Dermis microvascular lymphatic vessel endothelial cell (primary cell): ENCODE results near the gene ATP6V0D1. TPM values are rescaled to one million over a fixed set of nuclear protein-coding genes. Genes with fewer than 3 reads are reported as not detected.

Source experiments
- DNase-seq, 2 donors: peaks; one replicate each; pipeline versions ENCODE4 v3.0.0 to v3.0.0-alpha.2; 2010; ENCODE audit warnings: low read depth in 2 of 2
- total RNA-seq: library from RNA; depleted of rRNA; stranded (reverse); fragments of >200 nt; gene quantifications from 2 replicates; pipeline ENCODE4 v1.2.1, GENCODE V29; 2014

ATP6V0D1 gene
- total RNA-seq, 1 donor from 2014 or later: 86.7 TPM

DNA sequence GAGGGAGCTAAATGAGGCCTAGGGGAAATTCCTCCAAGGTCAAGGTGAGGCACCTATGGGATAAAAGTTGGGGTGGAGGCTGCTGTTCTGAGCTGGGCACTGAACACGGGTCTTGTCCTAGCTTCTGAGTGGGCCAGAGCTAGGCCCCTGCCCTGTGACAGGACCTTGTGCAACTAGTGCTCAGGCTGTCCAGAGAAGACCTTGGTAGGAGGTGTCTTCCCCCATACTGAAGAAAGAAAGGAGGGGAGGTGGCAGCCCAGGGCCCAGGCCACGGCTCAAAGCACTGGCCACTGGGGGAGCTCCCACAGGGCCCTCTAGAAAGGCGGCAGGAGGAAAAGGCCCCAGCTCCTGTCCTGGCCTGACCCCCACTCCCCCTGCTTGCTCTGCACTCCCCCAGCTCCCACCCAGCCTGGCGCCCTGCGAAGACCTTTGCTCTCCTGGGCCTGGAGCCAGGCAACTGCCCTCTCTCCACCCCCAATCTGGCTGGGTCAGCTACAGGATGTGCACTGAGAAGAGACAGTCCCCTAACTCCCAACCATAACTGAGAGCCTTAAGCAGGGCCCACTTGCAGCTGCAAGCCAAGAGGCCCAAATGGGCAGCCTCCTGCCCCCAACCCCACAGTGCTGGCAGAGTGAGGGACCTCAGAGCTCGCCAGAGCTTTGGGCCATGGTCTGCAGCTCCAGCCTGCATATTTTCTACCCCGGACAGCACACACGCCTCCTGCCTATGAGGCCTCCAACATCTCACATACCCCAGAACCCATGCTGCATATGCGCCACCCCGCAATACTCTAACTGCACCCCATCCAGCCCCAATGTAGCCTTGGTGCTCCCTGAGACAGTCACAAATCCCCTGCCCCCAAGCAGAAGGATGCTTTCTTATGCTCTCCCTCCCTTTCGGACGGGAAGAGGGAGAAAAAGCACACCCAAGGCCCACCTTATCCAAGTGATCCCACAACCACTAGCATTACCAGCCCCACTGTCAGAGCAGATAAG lies 34.7 kb downstream of the ATP6V0D1 start:
- DNase-seq: no peak

DNA sequence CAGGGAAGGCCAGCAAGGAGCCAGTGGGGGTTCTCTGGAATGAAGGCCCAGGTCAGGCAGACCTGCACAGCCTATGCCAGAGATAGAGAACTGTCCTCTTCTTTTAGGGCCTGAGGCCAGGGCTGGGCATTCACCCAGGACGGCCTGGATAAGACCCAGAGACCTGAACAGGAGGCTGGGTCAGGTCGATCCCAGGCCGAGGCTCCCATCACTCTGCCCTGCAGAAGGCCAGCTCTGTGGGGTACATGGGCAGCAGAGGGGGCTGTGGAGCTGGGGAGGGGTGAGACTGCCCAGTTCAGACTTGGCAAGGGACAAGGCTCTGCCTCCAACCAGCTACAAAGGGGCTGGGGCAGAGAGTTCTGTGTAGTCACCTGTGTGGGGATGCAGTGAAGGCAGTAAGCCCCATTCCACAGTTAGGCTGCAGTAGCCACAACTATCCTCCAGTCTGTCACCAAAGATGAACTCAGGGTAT lies 35.5 kb downstream of the ATP6V0D1 start:
- no peak for DNase-seq

DNA sequence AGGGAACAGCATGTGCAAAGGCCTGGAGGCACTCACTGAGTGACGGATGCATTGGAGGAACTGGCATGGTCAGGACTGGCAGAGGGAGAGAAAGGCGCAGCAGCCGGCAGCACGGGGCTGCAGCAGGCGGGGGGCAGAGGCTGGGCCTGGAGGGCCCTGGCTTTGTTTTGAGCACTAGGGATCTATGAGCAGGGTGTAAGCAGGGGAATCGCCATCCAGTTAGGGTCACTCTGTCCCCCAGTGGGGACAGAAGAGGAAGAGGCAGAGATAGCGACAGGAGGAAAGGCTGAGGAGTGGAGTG lies 35.9 kb downstream of the ATP6V0D1 start:
- no peak for DNase-seq

DNA sequence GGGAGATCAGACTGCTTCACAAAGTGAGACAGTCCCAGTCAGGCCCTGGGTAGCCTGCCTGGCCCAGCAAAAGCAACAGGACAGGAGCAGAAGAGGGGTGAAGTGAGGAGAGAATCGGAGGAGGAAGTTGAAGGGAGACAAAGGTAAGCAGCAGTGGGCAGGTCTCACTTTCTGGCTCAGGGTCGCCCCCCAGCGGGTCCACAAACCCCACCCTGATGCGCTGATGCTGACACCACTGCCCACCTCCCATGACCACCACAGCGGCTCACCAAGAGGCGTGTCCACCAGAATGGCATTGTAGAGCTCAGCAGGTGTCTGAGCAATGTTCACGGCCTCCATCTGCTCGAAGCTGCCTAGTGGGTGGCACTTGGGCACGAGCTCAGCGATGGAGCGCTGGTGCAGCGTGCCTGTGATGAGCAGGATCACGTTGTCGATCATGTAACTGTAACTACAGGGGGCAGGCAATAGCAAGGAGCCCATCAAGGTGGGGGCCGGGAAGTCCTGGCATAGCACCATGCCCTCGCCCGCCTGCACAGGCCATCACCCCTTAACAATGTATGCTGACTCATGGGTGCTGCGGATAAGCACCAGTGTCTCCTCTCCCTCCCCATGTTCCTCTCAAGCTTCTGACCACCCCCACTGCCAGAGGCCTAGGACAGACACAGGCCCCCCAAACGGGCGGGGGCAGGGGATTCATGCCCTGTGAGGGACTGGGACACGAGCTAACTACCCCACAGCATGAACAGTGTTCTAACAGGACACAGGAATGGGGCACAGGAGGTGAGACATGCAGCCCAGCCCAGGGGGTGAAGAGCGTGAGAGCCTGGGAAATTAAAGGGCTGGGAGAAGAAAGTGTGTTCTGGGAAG lies 36.5 kb downstream of the ATP6V0D1 start:
- DNase-seq: no peak

GRCh38 chr16:67443265-67443664 lies 37.7 kb downstream of the ATP6V0D1 start:
- no peak for DNase-seq

DNA sequence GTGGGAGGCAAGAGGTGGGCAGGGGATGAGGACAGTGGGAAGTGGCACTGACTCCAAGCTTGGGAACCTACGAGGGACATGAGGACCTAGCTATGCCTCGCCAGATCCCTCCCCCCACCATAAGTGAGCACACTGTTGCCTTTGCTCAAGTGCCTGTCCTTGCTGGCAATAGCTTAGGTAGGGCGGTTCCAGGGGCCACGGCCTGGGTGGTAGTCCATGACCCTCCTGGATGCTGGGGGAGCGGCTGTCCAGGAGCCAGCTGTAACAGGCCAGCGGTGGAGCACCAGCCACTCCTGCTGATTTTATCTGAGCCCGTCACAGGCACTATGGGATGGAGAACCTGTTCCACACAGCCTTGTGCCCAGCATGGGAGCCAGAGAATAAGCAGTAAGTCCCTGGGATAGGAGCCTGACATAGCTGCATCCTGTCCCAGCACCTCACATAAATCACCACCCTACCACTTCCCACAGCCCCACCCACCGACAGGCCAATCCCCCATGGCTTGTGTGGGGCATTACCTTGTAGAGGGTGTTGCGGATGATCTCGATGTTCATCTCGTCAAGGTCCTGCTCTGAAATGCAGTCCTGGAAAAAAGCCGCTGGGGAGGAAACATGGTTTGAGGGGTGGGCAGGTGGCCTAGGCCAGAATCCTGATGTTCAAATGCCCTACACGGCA lies 38.2 kb downstream of the ATP6V0D1 start:
- DNase-seq: no peak

GRCh38 chr16:67441907-67442306 lies 39.0 kb downstream of the ATP6V0D1 start:
- DNase-seq: no peak

DNA sequence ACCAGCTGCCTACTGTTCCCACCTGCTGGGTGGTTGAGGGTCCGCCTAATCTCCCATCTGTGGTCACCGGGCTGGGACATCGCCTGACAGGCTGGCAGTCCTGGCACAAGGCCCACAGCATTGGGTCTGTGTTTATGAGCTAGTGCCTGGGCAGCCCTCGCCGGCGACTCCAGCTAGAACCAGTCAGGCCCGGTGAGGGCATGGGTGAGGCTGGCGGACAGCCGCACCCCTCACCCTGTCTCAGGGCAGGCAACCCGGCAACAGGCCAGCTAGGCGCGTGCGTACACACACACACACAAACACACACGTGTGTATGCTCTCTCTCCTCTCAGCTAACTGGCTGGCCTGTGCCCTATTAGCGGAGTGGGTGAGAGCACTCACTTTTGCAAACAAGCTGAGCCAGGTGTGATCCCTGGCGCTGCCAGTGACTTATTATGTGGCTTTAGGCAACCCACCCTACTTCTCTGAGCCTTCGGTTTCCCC lies 39.6 kb downstream of the ATP6V0D1 start:
- no peak for DNase-seq

DNA sequence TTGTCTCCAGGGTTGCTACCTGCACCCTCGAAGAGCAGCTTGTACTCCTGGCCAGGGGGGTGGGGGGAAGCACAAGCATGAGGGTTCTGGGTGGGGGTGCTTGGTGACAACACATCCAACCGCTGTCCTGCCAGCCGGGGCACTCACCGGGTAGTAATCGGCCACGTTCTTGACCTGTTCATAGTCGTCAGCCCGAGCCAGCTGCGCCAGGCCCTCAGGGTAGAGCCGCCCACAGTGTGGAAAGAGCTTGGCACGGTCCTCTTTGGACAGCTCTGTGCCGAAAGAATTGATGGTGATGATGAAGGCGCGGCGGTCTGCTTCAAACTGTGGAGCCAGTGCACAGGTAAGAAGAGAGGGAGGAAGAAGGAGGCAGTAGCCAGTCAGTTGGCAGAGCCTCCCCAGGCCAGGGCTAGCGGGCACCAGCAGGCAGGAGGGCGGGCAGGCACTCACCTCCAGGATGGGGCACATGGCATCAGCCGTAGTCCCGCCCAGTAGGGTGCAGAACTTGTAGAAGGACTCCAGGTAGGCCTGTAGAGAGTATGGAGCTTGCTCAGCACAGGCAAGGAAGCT lies 42.0 kb downstream of the ATP6V0D1 start:
- DNase-seq: no peak

DNA sequence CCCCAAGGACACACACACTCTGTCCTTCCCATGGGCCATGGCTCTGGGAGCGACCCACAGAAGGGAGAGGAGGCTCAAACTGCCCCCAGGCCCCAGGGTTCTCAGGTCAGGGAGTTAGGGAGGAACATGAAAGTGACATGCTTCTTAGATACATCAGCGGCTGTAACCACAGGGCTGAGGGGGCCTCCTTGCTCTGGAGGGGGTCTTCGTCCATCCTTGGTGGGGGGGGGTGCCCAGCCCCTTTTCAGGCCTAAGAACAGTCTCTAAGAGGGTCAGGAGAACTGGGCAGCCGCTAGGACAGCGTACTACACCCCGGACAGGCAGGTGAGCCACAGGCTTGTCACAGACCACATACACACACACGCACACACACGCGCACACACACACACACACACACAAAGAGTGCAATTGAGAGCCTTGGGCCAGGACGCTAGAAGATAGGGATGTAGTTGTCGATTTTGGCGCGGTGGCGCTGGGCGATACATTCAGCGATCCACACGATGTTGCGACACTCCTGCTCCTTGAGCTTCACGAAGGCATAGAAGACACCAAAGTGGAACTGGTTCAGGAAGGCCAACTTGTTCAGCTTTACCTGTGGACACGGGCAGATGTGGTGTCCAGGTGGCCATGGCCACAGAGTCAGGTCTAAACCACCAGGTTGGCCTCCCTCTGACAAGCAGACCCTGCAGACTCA lies 42.7 kb downstream of the ATP6V0D1 start:
- DNase-seq: no peak

DNA sequence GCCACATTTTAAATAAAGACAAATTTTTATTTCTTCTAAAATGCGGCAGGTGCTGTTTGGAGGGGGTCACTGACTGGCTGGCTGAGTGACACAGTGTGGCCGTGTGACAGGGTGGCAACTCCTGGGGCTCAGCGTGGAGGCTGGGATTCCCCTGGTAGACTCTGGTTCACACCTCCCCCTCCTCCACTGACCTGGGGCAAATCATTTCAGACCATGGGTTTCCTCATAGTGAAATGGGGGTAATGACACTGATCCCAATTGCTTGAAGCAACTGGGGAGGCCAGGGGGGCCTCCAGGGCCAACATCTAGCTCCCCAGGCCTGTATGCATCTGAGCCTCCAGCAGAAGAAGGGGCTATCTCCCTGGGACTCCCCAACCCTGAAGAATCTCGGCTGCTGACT lies 43.4 kb downstream of the ATP6V0D1 start:
- no peak for DNase-seq

GRCh38 chr16:67436640-67437193 lies 44.2 kb downstream of the ATP6V0D1 start:
- no peak for DNase-seq

- no peak for DNase-seq
Measured at GRCh38 chr16:67435758-67436164, 45.2 kb downstream of the ATP6V0D1 start.

- DNase-seq: no peak
Measured at GRCh38 chr16:67433131-67433719, 47.7 kb downstream of the ATP6V0D1 start.

DNA sequence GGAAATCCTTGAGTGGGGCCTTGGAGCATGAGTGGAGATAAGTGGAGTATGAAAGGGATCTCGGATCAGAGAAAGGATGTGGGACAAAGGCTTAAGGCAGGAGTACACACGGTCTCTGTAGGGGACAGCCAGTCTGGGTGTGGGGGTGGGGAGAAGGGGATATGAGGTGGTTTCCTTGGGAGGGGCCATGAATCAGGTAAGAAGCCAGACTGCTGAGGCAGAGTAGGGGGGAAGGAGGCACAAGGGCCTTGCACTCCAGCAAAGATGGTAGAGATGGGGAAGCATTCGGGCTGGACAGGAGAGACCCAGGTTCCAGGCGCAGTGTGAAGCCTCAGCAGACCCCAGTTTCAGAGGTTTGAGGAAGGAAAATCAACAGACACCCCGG lies 48.5 kb downstream of the ATP6V0D1 start:
- no peak for DNase-seq

DNA sequence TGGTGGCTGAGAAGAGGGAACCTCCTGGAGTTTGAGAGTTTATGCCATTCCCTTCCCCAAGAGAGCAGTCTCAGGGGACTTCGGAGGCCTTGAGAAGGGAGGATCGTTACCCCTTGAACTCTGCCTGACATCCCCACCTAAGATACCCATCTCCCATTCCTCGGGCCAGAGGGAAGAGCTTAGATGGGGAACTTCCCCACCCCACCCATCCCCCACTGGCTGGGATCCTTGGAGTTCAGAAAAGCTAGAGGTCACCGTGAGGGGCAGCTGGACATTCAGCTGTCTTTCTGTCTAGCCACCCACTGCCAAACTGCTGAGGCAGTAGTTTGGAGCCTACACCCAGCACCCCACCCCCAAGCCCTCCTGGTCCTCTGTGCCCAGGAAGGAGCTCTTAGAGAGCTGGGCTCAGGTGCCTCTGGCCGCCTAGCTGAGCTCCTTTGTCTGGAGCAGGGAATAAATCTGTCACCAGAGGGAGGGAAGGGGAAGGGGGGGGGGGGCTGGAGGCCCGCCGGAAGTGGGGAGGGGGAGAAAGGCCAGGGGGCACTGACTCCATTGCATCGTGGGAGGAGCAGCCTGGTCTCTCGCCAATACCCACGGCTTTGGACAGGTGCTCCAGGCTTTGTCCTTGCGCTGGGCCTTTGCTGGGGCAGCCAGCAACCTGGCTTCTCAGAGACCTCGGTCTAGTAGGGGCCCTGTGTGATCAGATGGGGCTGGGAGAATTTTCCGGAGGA lies 49.0 kb downstream of the ATP6V0D1 start:
- no peak for DNase-seq

DNA sequence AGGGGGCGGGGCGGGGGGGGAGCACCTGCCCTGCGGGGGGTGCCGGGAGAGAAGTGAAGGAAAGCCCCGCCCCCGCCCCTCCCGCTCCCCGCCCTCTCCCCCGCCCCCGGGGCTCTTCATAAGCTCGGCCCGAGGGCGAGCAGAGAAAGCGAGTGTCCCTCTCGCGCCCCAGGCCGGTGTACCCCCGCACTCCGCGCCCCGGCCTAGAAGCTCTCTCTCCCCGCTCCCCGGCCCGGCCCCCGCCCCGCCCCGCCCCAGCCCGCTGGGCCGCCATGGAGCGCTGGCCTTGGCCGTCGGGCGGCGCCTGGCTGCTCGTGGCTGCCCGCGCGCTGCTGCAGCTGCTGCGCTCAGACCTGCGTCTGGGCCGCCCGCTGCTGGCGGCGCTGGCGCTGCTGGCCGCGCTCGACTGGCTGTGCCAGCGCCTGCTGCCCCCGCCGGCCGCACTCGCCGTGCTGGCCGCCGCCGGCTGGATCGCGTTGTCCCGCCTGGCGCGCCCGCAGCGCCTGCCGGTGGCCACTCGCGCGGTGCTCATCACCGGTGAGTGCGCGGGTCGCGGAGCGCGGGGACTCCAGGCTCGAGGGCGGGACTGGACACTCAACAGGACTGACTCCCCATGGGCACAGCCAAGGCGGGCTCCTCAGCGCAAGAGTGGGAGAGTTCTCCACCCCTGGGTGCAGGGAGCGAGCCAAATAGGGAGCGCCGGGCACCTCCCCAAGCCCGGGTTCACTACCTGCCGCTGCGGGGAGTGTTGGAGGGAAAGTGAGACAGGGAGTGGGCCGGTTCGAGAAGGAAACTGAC lies 49.8 kb downstream of the ATP6V0D1 start, which contains the start of gene HSD11B2:
Gene HSD11B2 (plus strand): TSS at position 145 of the 798 bp plus-strand sequence. CDS start 128 bp downstream, at position 273.
- DNase-seq: peak in 1 of 2 donors; percentile 78

- DNase-seq: peak in 1 of 2 donors; percentile 14
Measured at GRCh38 chr16:67430504-67430976, 50.4 kb downstream of the ATP6V0D1 start.
